Central memory CD4-positive, alpha-beta T cell (primary cell): ENCODE measurements around the gene DEDD.
A peak's percentile ranks its signal among the peaks of the same experiment; 100 is the strongest.

Source experiments
- DNase-seq: peaks from one replicate; pipeline ENCODE4 v3.0.0; 2022

Gene DEDD

DNA sequence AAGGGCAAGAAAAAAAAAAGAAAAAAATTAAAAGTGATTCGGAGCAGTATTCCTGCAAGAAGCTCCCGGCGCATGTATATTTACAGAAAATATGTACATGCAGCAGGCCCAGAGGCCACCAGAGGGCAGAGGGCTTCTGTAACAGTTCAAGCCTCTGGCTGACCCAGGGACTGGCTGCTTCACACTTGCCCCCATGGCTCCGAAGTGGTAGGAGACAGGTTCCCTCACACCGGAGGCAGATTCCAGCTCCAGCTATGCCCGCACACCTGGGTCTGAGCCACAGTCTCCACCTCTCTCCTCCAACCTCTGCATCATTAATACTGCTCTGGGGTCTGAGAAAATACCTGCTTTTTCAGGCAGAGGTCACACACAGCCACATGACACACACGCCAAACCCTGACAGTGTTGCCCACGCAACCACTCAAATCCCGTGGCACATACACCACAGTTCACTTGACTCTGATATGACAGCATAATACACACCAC lies 60.5 kb downstream of the DEDD start:
- peak; percentile 30 for DNase-seq
